CD4-positive, alpha-beta T cell treated with Interleukin-6 for 4 hours (primary cell): Measurements from ENCODE around the gene CASP6.
"Not testable (repeated sequence)": the region's sequence is repeated elsewhere in the genome, so short reads cannot be mapped to it uniquely, and the experiment has no call there.

ENCODE experiments used
- DNase-seq: peaks from one replicate; pipeline ENCODE4 v3.0.0-alpha.2; 2020; ENCODE audit warnings: mixed read lengths

Gene CASP6

GRCh38 chr4:109718759-109719158 is 15.5 kb upstream of the CASP6 start:
- DNase-seq = no peak

- DNase-seq = no peak
Observed at GRCh38 chr4:109713500-109713899, 10.3 kb upstream of the CASP6 start.

GRCh38 chr4:109708990-109709389 is 5.7 kb upstream of the CASP6 start:
- no peak for DNase-seq

- DNase-seq = no peak
Observed at GRCh38 chr4:109708435-109708834, 5.2 kb upstream of the CASP6 start.

- DNase-seq = no peak
Observed at GRCh38 chr4:109703664-109704361, 568 bp upstream of the CASP6 start.

- peak; percentile 23 for DNase-seq
Observed at GRCh38 chr4:109701566-109702410, 1.5 kb downstream of the CASP6 start.

- no peak for DNase-seq
Observed at GRCh38 chr4:109699553-109700225, 3.6 kb downstream of the CASP6 start.

- no peak for DNase-seq
Observed at GRCh38 chr4:109698656-109699055, 4.6 kb downstream of the CASP6 start.

GRCh38 chr4:109691411-109691920 is 11.8 kb downstream of the CASP6 start:
- no peak for DNase-seq

GRCh38 chr4:109690690-109691410 is 12.4 kb downstream of the CASP6 start:
- peak; percentile 24 for DNase-seq

- no peak for DNase-seq
Observed at GRCh38 chr4:109684727-109685126, 18.5 kb downstream of the CASP6 start.

- no peak for DNase-seq
Observed at GRCh38 chr4:109683621-109684253, 19.5 kb downstream of the CASP6 start.

GRCh38 chr4:109682875-109683274 is 20.4 kb downstream of the CASP6 start:
- no peak for DNase-seq

GRCh38 chr4:109678925-109679324 is 24.3 kb downstream of the CASP6 start:
- not testable (repeated sequence) for DNase-seq

- DNase-seq = not testable (repeated sequence)
Observed at GRCh38 chr4:109678472-109678871, 24.8 kb downstream of the CASP6 start.

GRCh38 chr4:109676886-109677285 is 26.4 kb downstream of the CASP6 start:
- DNase-seq = no peak

- DNase-seq = no peak
Observed at GRCh38 chr4:109675843-109676242, 27.4 kb downstream of the CASP6 start.

GRCh38 chr4:109675181-109675580 is 28.1 kb downstream of the CASP6 start:
- no peak for DNase-seq

GRCh38 chr4:109673303-109673702 is 29.9 kb downstream of the CASP6 start:
- no peak for DNase-seq

GRCh38 chr4:109672169-109672930 is 30.9 kb downstream of the CASP6 start:
- DNase-seq = no peak

GRCh38 chr4:109671350-109671749 is 31.9 kb downstream of the CASP6 start:
- no peak for DNase-seq
